Lower leg skin (tissue), 4 donors: ENCODE measurements around the gene ADAMTS17. TPM values are rescaled to one million over a fixed set of nuclear protein-coding genes. Genes with fewer than 3 reads are reported as not detected.

Source experiments
- DNase-seq, 2 donors: peaks; one replicate each; pipeline ENCODE4 v3.0.0-alpha.2; 2019; ENCODE audit warnings: low spot score in 2 of 2
- H3K4me3 ChIP-seq: fragments of 200-600 bp; sonication (generic); 2 replicates; pipeline ENCODE4 v1.5.1; 2017; ENCODE audit warnings: mild to moderate bottlenecking, low read depth; ENCODE audit not compliant: poor library complexity, severe bottlenecking
- CTCF ChIP-seq, 3 donors: fragments of 450-650 bp; IDR thresholded peaks; one replicate each; pipeline ENCODE4 v1.5.1; 2016; ENCODE audit warnings: antibody characterized with exemption in 3 of 3, mild to moderate bottlenecking in 3 of 3, moderate library complexity in 2 of 3
- POLR2A ChIP-seq, 2 donors: fragments of 450-650 bp; IDR thresholded peaks; one replicate each; pipeline ENCODE4 v1.6.1; 2016 to 2017; ENCODE audit warnings: antibody characterized with exemption in 2 of 2, mild to moderate bottlenecking in 1 of 2, moderate library complexity in 1 of 2
- WGBS, 2 donors: methylation state at CpG; one replicate each; pipeline ENCODE4 v1.1.5; 2018; 5-methylcytosine and 5-hydroxymethylcytosine counted together
- intact Hi-C: fragments of 100-400 bp; cut with DNase I; formaldehyde crosslinking; loops from one replicate; pipeline ENCODE4 v1.15.0; 2023; ENCODE audit warnings: low total_unique reads
- total RNA-seq, 4 donors: library from RNA; depleted of rRNA; stranded (reverse); fragments of >200 nt; gene quantifications; one replicate each; pipeline ENCODE4 v1.1.0, GENCODE V29; 2016

ADAMTS17 gene
- total RNA-seq, 4 donors from 2014 or later: 3.5 to 7.8 (median 3.9) TPM

- DNase-seq: no peak
- TF ChIP-seq POLR2A (IDR thresholded peaks at IDR 0.05): no peak
- TF ChIP-seq CTCF (IDR thresholded peaks at IDR 0.05): no peak
- no peak overlapping the region for H3K4me3 ChIP-seq
- intact Hi-C loops: no loop called here
- 73 to 85% methylated on average over 7 to 16 of the region's 17 CpGs for WGBS, 2 donors
These were observed 225.2 kb downstream of the ADAMTS17 start for GRCh38 chr15:100116416-100117190.

- TF ChIP-seq POLR2A (IDR thresholded peaks at IDR 0.05): no peak
- TF ChIP-seq CTCF (IDR thresholded peaks at IDR 0.05): no peak
- no peak overlapping the region for H3K4me3 ChIP-seq
- no peak for DNase-seq
- WGBS, 2 donors: 79 to 88% methylated on average over 6 of the region's 6 CpGs
- intact Hi-C loops: no loop called here
These were observed 226.1 kb downstream of the ADAMTS17 start for GRCh38 chr15:100115711-100116090.

DNA sequence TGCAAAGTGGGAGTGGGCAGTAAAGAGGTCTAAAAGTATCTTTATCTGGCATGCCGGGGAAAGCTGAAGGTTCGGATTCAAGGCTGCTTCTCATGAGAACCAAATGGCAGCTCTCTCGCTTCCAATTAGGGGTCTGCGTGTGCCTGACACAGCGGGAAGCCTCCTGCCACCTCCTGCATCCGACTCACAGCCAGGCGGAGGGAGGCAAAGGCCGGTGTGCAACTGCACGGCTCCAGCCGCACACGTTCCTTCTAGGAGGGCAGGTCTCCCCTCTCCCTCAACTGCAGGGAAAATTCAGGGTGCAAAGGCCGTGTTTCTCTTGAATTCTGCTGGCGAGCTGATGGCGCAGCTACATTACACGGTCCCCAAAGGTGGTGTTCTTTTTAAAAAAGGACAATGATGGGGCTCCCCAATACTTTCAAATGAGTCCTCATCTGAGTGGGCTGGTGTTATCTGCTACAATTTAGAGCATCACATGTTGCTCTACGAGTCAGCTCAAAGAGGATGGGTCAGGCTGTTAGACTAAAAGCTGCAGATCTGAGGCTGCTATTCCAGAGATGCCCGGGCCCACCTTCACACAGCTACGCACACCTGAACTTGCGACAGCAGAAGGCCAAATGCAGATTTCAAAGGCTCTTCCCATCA, 226.6 kb downstream of the ADAMTS17 start:
- TF ChIP-seq POLR2A (IDR thresholded peaks at IDR 0.05) (no peak), CTCF (IDR thresholded peaks at IDR 0.05) (no peak)
- no peak for DNase-seq
- WGBS, 2 donors: 92% methylated on average over 19 of the region's 19 CpGs
- intact Hi-C loops: no loop called here
- no peak overlapping the region for H3K4me3 ChIP-seq

GRCh38 chr15:100114571-100114970, 227.2 kb downstream of the ADAMTS17 start:
- intact Hi-C loops: no loop called here
- 57 to 62% methylated on average over 9 of the region's 9 CpGs for WGBS, 2 donors
- TF ChIP-seq POLR2A (IDR thresholded peaks at IDR 0.05) (no peak), CTCF (IDR thresholded peaks at IDR 0.05) (no peak)
- DNase-seq: no peak
- no peak overlapping the region for H3K4me3 ChIP-seq

DNA sequence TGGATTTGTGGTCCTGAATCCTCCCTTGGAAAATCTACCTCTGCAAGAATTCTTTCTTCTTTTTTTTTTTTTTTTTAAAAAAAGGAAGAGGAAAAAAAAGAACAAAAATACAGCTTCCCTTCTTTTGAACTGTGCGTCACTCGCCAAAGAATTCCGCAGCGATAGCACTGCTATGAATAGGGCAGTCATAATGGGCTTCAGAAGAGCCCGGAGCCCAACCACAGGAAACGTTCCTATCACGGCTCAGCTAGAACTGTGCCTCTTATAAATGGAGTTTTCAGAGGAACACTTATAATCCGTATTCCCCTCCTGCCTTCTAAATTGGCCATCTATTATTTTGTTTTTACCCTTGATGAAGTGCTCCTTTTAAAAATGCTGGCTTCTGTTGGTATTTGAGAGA, 227.7 kb downstream of the ADAMTS17 start:
- no peak for TF ChIP-seq CTCF (IDR thresholded peaks at IDR 0.05)
- no peak for TF ChIP-seq POLR2A (IDR thresholded peaks at IDR 0.05)
- WGBS, 2 donors: 36 to 41% methylated on average over 8 of the region's 8 CpGs
- intact Hi-C loops: no loop called here
- DNase-seq: peak in 1 of 2 donors; percentile 35
- H3K4me3 ChIP-seq: no peak overlapping the region
